GM21526 (cell line): ENCODE results near the gene ANKRD35.
"Not testable (repeated sequence)": the region's sequence is repeated elsewhere in the genome, so short reads cannot be mapped to it uniquely, and the experiment has no call there.

ENCODE experiments used
- ATAC-seq: cut with Tn5 transposase; IDR thresholded peaks from one replicate; pipeline ENCODE4 v1.9.1; 2021; ENCODE audit warnings: moderate library complexity; ENCODE audit not compliant: unreplicated experiment, low FRiP score

ANKRD35 gene

GRCh38 chr1:145885738-145886287 lies at the start of gene ANKRD35:
TSS of gene ANKRD35 (minus strand) at chr1:145885866. CDS start at chr1:145885758, 108 bp downstream.
- peak; percentile 94 for ATAC-seq

- ATAC-seq, result not testable (repeated sequence)
These were observed 46.9 kb upstream of the ANKRD35 start for GRCh38 chr1:145932522-145933009.

- no peak for ATAC-seq
These were observed 42.4 kb upstream of the ANKRD35 start for GRCh38 chr1:145927916-145928643.

GRCh38 chr1:145927063-145927886 lies 41.6 kb upstream of the ANKRD35 start, which contains the start of gene RBM8A:
TSS of gene RBM8A (minus strand) at chr1:145927484. CDS start at chr1:145927426, 58 bp downstream.
- peak; percentile 90 for ATAC-seq

- ATAC-seq, result peak; percentile 8
These were observed 41.0 kb upstream of the ANKRD35 start for GRCh38 chr1:145926686-145927062.

- ATAC-seq, result no peak
These were observed 36.6 kb upstream of the ANKRD35 start for GRCh38 chr1:145922266-145922665.

- ATAC-seq, result not testable (repeated sequence)
These were observed 34.6 kb upstream of the ANKRD35 start for GRCh38 chr1:145920297-145920696.

GRCh38 chr1:145918992-145919939 lies 33.6 kb upstream of the ANKRD35 start:
- no peak for ATAC-seq

GRCh38 chr1:145918144-145918991 lies 32.7 kb upstream of the ANKRD35 start, which contains the start of gene PEX11B:
TSS of gene PEX11B (minus strand) at chr1:145918717. CDS start at chr1:145918688, 29 bp downstream.
- peak; percentile 81 for ATAC-seq

GRCh38 chr1:145917595-145917994 lies 31.9 kb upstream of the ANKRD35 start:
- ATAC-seq, result no peak

- ATAC-seq, result no peak
These were observed 31.1 kb upstream of the ANKRD35 start for GRCh38 chr1:145916745-145917144.

GRCh38 chr1:145912128-145912641 lies 26.5 kb upstream of the ANKRD35 start:
- ATAC-seq, result no peak

- ATAC-seq, result no peak
These were observed 23.0 kb upstream of the ANKRD35 start for GRCh38 chr1:145908653-145909052.

- no peak for ATAC-seq
These were observed 21.5 kb upstream of the ANKRD35 start for GRCh38 chr1:145906954-145907753.

- no peak for ATAC-seq
These were observed 15.8 kb upstream of the ANKRD35 start for GRCh38 chr1:145901312-145902021.

GRCh38 chr1:145898756-145899155 lies 13.1 kb upstream of the ANKRD35 start:
- no peak for ATAC-seq

- ATAC-seq, result no peak
These were observed 12.3 kb upstream of the ANKRD35 start for GRCh38 chr1:145897969-145898368.
